ENCODE results near the gene EID3. TPM values are rescaled to one million over a fixed set of nuclear protein-coding genes. Genes with fewer than 3 reads are reported as not detected.
"Not testable (repeated sequence)": the region's sequence is repeated elsewhere in the genome, so short reads cannot be mapped to it uniquely, and the experiment has no call there.

EID3 gene
- total RNA-seq, 1 experiment from 2014 or later, result 3.0 TPM

DNA sequence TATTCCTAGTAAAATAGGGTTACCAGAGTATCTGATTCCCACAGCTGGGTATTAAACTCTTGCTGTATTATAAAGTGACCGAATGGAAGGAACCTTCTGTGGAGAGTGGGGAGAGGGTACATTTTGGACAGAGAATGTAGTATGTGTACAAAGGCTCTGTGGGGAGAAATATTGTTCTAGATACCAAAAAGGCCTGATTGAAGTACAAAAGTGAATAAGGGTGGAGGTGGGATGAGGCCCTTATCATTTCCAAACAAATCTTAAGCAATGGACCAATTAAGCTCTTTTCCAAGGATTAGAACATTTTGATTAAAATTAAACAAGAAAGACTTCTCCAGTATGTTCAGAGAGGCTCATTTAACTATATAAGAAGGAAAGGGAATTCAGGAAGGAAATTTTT, 20.4 kb downstream of the EID3 start:
- TF ChIP-seq TCF7L2 (IDR thresholded peaks at IDR 0.05; ENCODE audit: borderline replicate concordance, extremely low read depth, insufficient read depth, insufficient read length) (no peak), SP1 (IDR thresholded peaks at IDR 0.05; ENCODE audit: low read depth) (no peak), CBX3 (IDR thresholded peaks at IDR 0.05; ENCODE audit: low read depth) (no peak), POLR2A (IDR thresholded peaks at IDR 0.05; ENCODE audit: borderline replicate concordance, extremely low read depth, insufficient read depth, insufficient read length) (no peak), ATF3 (IDR thresholded peaks at IDR 0.05) (no peak), ZFX (IDR thresholded peaks at IDR 0.05) (no peak), MAX (IDR thresholded peaks at IDR 0.05) (no peak), RAD21 (IDR thresholded peaks at IDR 0.05; ENCODE audit: low read depth) (no peak), JUND (IDR thresholded peaks at IDR 0.05) (no peak)
- TF ChIP-seq, protein P1, sequence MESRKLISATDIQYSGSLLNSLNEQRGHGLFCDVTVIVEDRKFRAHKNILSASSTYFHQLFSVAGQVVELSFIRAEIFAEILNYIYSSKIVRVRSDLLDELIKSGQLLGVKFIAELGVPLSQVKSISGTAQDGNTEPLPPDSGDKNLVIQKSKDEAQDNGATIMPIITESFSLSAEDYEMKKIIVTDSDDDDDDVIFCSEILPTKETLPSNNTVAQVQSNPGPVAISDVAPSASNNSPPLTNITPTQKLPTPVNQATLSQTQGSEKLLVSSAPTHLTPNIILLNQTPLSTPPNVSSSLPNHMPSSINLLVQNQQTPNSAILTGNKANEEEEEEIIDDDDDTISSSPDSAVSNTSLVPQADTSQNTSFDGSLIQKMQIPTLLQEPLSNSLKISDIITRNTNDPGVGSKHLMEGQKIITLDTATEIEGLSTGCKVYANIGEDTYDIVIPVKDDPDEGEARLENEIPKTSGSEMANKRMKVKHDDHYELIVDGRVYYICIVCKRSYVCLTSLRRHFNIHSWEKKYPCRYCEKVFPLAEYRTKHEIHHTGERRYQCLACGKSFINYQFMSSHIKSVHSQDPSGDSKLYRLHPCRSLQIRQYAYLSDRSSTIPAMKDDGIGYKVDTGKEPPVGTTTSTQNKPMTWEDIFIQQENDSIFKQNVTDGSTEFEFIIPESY (IDR thresholded peaks at IDR 0.05; ENCODE audit: extremely low read depth, insufficient replicate concordance, low read length), result no peak
- TF ChIP-seq, protein P2, sequence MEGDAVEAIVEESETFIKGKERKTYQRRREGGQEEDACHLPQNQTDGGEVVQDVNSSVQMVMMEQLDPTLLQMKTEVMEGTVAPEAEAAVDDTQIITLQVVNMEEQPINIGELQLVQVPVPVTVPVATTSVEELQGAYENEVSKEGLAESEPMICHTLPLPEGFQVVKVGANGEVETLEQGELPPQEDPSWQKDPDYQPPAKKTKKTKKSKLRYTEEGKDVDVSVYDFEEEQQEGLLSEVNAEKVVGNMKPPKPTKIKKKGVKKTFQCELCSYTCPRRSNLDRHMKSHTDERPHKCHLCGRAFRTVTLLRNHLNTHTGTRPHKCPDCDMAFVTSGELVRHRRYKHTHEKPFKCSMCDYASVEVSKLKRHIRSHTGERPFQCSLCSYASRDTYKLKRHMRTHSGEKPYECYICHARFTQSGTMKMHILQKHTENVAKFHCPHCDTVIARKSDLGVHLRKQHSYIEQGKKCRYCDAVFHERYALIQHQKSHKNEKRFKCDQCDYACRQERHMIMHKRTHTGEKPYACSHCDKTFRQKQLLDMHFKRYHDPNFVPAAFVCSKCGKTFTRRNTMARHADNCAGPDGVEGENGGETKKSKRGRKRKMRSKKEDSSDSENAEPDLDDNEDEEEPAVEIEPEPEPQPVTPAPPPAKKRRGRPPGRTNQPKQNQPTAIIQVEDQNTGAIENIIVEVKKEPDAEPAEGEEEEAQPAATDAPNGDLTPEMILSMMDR (IDR thresholded peaks at IDR 0.05 in 2 of 3, conservative IDR thresholded peaks at IDR 0.05 in 1 of 3; ENCODE audit: borderline replicate concordance in 1 of 3, insufficient read depth in 1 of 3, low read depth in 2 of 3, low read length in 2 of 3), result no peak
- no TSS peak for BruUV-seq (replicated peaks)

GRCh38 chr12:104328278-104328677, 24.7 kb downstream of the EID3 start:
- H2AFZ ChIP-seq (ENCODE audit: low read depth, low read length, poor library complexity, severe bottlenecking); H3K9me2 ChIP-seq (ENCODE audit: insufficient read depth); H3K4me2 ChIP-seq (ENCODE audit: low read length); H3K4me1 ChIP-seq (ENCODE audit: control insufficient read depth in 1 of 2, insufficient read depth in 2 of 2, low read length in 2 of 2); RAD21 ChIA-PET (ENCODE audit: low non-redundant PET in 1 of 2, low total read pairs in 2 of 2, uncharacterized antibody in 2 of 2, unreplicated experiment in 2 of 2); H3K9ac ChIP-seq (ENCODE audit: low read length); H3K4me3 ChIP-seq (replicated peaks in 1 of 2; ENCODE audit: low read depth in 1 of 2, low read length in 2 of 2); H3K9me3 ChIP-seq (ENCODE audit: control insufficient read depth in 1 of 2, insufficient read depth in 1 of 2, low read depth in 1 of 2, low read length in 2 of 2); DNase-seq (ENCODE audit: low read depth, low spot score); intact Hi-C loops (cut with micrococcal nuclease); CTCF ChIA-PET; H3K27me3 ChIP-seq (ENCODE audit: insufficient read depth, low read length); H3K27ac ChIP-seq (ENCODE audit: low read depth, low read length); POLR2A ChIA-PET; ATAC-seq: not testable (repeated sequence)
- Histone ChIP-seq H4K20me1 (ENCODE audit: insufficient read depth) (peaks cover 15% of the 10 kb centered on the region; the same call in 1 of the 2 replicates), H3K36me3 (ENCODE audit: control insufficient read depth in 1 of 2, insufficient read depth in 2 of 2, low read length in 2 of 2) (peaks cover 52 to 74% of the 10 kb centered on the region in 2 experiments), H3K79me2 (ENCODE audit: insufficient read depth, low read length) (peaks cover 91% of the 10 kb centered on the region)
- TSS peak; percentile 3 for BruUV-seq (replicated peaks)

More for the DNA sequence above, 20.4 kb downstream of the EID3 start:
- Histone ChIP-seq H3K4me3 (replicated peaks in 1 of 2; ENCODE audit: low read depth in 1 of 2, low read length in 2 of 2) (no peak overlapping the region), H2AFZ (ENCODE audit: low read depth, low read length, poor library complexity, severe bottlenecking) (no peak overlapping the region), H3K27me3 (ENCODE audit: insufficient read depth, low read length) (no peaks in the 10 kb centered on the region), H3K4me1 (ENCODE audit: control insufficient read depth in 1 of 2, insufficient read depth in 2 of 2, low read length in 2 of 2) (no peaks in the 10 kb centered on the region), H3K9me2 (ENCODE audit: insufficient read depth) (no peaks in the 10 kb centered on the region), H3K4me2 (ENCODE audit: low read length) (no peak overlapping the region), H3K79me2 (ENCODE audit: insufficient read depth, low read length) (peaks cover 89% of the 10 kb centered on the region), H3K9me3 (ENCODE audit: control insufficient read depth in 1 of 2, insufficient read depth in 1 of 2, low read depth in 1 of 2, low read length in 2 of 2) (no peaks in the 10 kb centered on the region), H3K27ac (ENCODE audit: low read depth, low read length) (no peak overlapping the region), H3K9ac (ENCODE audit: low read length) (no peak overlapping the region), H3K36me3 (ENCODE audit: control insufficient read depth in 1 of 2, insufficient read depth in 2 of 2, low read length in 2 of 2) (peaks cover 68 to 74% of the 10 kb centered on the region in 2 experiments), H4K20me1 (ENCODE audit: insufficient read depth) (peaks cover 24% of the 10 kb centered on the region; the same call in 1 of the 2 replicates)
- ChIA-PET POLR2A (no interaction called here), CTCF (no interaction called here), RAD21 (ENCODE audit: low non-redundant PET in 1 of 2, low total read pairs in 2 of 2, uncharacterized antibody in 2 of 2, unreplicated experiment in 2 of 2) (no interaction called here)
- no peak for ATAC-seq
- no peak for DNase-seq (ENCODE audit: low read depth, low spot score)
- intact Hi-C loops (cut with micrococcal nuclease), result no loop called here
